Activated CD8-positive, alpha-beta memory T cell treated with anti-CD3 and anti-CD28 coated beads for 24 hours (primary cell): ENCODE data around the gene DEFB124.

Experiments used
- DNase-seq: peaks from one replicate; pipeline ENCODE4 v3.0.0-alpha.2; 2020

DEFB124 gene

GRCh38 chr20:31415653-31416052, 59.3 kb downstream of the DEFB124 start:
- DNase-seq = no peak
